Stimulated activated CD4-positive, alpha-beta T cell treated with anti-CD3 and anti-CD28 coated beads, TNF-alpha, amount 100 ng/mL, for 1 hour (primary cell): ENCODE results near the gene RBM47.
"Not testable (repeated sequence)": the region's sequence is repeated elsewhere in the genome, so short reads cannot be mapped to it uniquely, and the experiment has no call there.

ENCODE experiments used
- DNase-seq, 3 donors: peaks; one replicate each; pipeline ENCODE4 v3.0.0-alpha.2; 2020; ENCODE audit warnings: low read depth in 3 of 3, low spot score in 1 of 3

RBM47 gene

GRCh38 chr4:40417941-40418340, 211.7 kb downstream of the RBM47 start:
- no peak for DNase-seq

- no peak for DNase-seq
Measured at GRCh38 chr4:40414673-40415072, 215.0 kb downstream of the RBM47 start.

- DNase-seq = no peak
Measured at GRCh38 chr4:40412866-40413795, 216.5 kb downstream of the RBM47 start.

GRCh38 chr4:40412388-40412787, 217.3 kb downstream of the RBM47 start:
- no peak for DNase-seq

- no peak for DNase-seq
Measured at GRCh38 chr4:40409835-40410234, 219.8 kb downstream of the RBM47 start.

- not testable (repeated sequence) for DNase-seq
Measured at GRCh38 chr4:40407468-40407867, 222.2 kb downstream of the RBM47 start.

GRCh38 chr4:40406340-40406739, 223.3 kb downstream of the RBM47 start:
- no peak for DNase-seq

GRCh38 chr4:40405193-40405592, 224.5 kb downstream of the RBM47 start:
- no peak for DNase-seq

- no peak for DNase-seq
Measured at GRCh38 chr4:40403081-40403480, 226.6 kb downstream of the RBM47 start.

GRCh38 chr4:40402556-40402955, 227.1 kb downstream of the RBM47 start:
- DNase-seq = no peak

- no peak for DNase-seq
Measured at GRCh38 chr4:40401631-40402030, 228.0 kb downstream of the RBM47 start.

- no peak for DNase-seq
Measured at GRCh38 chr4:40401096-40401495, 228.6 kb downstream of the RBM47 start.

- DNase-seq = no peak
Measured at GRCh38 chr4:40399578-40399977, 230.1 kb downstream of the RBM47 start.

- DNase-seq = no peak
Measured at GRCh38 chr4:40395908-40396793, 233.5 kb downstream of the RBM47 start.

- DNase-seq = no peak
Measured at GRCh38 chr4:40395166-40395900, 234.3 kb downstream of the RBM47 start.

- DNase-seq = no peak
Measured at GRCh38 chr4:40394236-40394635, 235.4 kb downstream of the RBM47 start.

GRCh38 chr4:40392241-40392640, 237.4 kb downstream of the RBM47 start:
- DNase-seq = not testable (repeated sequence)

- no peak for DNase-seq
Measured at GRCh38 chr4:40389986-40390385, 239.7 kb downstream of the RBM47 start.

- DNase-seq = no peak
Measured at GRCh38 chr4:40388239-40388638, 241.4 kb downstream of the RBM47 start.

- DNase-seq = no peak
Measured at GRCh38 chr4:40380647-40381046, 249.0 kb downstream of the RBM47 start.

- DNase-seq = no peak
Measured at GRCh38 chr4:40379248-40379647, 250.4 kb downstream of the RBM47 start.
